PFSK-1 (cell line): ENCODE measurements around the gene PLP1.

Experiments used
- FOXP2 ChIP-seq: optimal IDR thresholded peaks from 2 replicates; pipeline ENCODE3; 2011; ENCODE audit warnings: borderline replicate concordance, control low read depth, inconsistent platforms; ENCODE audit not compliant: insufficient read depth; ENCODE audit errors: extremely low read length, extremely low read depth
- POLR2AphosphoS5 ChIP-seq: IDR thresholded peaks from 2 replicates; pipeline ENCODE4 v1.6.1; 2012; ENCODE audit warnings: low read depth, mild to moderate bottlenecking, control low read depth, low read length, moderate library complexity
- SIN3A ChIP-seq: IDR thresholded peaks from 2 replicates; pipeline ENCODE4 v1.6.1; 2012; ENCODE audit warnings: mild to moderate bottlenecking, low read length, moderate library complexity, borderline replicate concordance; ENCODE audit not compliant: insufficient read depth
- TAF1 ChIP-seq: IDR thresholded peaks from 2 replicates; pipeline ENCODE4 v1.6.1; 2012; ENCODE audit warnings: low read length, control low read depth, borderline replicate concordance; ENCODE audit not compliant: insufficient read depth
- TF ChIP-seq, protein P1 (sequence below), 2 experiments: IDR thresholded peaks; 2 replicates each; pipeline versions ENCODE4 v1.6.1 to v1.8.0; 2011 to 2012; ENCODE audit warnings: low read depth in 2 of 2, low read length in 2 of 2, control low read depth in 1 of 2, inconsistent platforms in 1 of 2, mild to moderate bottlenecking in 1 of 2, moderate library complexity in 1 of 2; ENCODE audit not compliant: insufficient read depth in 1 of 2

The PLP1 gene

GRCh38 chrX:103794119-103794518, 17.5 kb downstream of the PLP1 start:
- no peak for TF ChIP-seq TAF1
- TF ChIP-seq, protein P1, sequence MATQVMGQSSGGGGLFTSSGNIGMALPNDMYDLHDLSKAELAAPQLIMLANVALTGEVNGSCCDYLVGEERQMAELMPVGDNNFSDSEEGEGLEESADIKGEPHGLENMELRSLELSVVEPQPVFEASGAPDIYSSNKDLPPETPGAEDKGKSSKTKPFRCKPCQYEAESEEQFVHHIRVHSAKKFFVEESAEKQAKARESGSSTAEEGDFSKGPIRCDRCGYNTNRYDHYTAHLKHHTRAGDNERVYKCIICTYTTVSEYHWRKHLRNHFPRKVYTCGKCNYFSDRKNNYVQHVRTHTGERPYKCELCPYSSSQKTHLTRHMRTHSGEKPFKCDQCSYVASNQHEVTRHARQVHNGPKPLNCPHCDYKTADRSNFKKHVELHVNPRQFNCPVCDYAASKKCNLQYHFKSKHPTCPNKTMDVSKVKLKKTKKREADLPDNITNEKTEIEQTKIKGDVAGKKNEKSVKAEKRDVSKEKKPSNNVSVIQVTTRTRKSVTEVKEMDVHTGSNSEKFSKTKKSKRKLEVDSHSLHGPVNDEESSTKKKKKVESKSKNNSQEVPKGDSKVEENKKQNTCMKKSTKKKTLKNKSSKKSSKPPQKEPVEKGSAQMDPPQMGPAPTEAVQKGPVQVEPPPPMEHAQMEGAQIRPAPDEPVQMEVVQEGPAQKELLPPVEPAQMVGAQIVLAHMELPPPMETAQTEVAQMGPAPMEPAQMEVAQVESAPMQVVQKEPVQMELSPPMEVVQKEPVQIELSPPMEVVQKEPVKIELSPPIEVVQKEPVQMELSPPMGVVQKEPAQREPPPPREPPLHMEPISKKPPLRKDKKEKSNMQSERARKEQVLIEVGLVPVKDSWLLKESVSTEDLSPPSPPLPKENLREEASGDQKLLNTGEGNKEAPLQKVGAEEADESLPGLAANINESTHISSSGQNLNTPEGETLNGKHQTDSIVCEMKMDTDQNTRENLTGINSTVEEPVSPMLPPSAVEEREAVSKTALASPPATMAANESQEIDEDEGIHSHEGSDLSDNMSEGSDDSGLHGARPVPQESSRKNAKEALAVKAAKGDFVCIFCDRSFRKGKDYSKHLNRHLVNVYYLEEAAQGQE (IDR thresholded peaks at IDR 0.05; ENCODE audit: insufficient read depth in 1 of 2, low read depth in 2 of 2, low read length in 2 of 2) = no peak
- no peak for TF ChIP-seq FOXP2
- TF ChIP-seq SIN3A = no peak
- TF ChIP-seq POLR2AphosphoS5 = no peak

GRCh38 chrX:103797691-103798090, 21.1 kb downstream of the PLP1 start:
- TF ChIP-seq SIN3A (no peak), POLR2AphosphoS5 (no peak), TAF1 (no peak), FOXP2 (no peak)
- TF ChIP-seq, protein P1 (IDR thresholded peaks at IDR 0.05; ENCODE audit: insufficient read depth in 1 of 2, low read depth in 2 of 2, low read length in 2 of 2) = no peak

DNA sequence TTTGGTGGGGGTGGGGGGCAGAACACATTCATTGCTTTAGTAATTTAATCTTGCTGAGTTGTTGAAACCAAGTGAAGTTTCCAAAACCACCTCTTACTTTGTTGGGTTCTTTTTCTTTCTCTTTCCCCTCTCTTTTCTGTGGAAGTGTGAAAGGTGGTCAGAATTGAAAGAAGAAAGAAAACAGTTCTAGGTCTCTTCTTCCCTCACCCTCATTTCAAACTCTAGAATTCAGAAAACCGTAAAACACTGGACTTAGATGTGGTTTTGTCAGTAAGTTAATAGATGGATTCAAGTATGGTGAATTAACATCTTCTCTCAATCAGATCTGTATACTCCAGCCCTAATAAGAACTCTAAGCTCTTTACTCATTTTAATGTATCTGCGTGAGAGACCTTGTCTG, 23.7 kb downstream of the PLP1 start:
- TF ChIP-seq TAF1 = no peak
- TF ChIP-seq, protein P1 (IDR thresholded peaks at IDR 0.05; ENCODE audit: insufficient read depth in 1 of 2, low read depth in 2 of 2, low read length in 2 of 2) = no peak
- TF ChIP-seq POLR2AphosphoS5 = no peak

- TF ChIP-seq SIN3A (no peak), TAF1 (no peak), POLR2AphosphoS5 (no peak), FOXP2 (no peak)
- TF ChIP-seq, protein P1 (IDR thresholded peaks at IDR 0.05; ENCODE audit: insufficient read depth in 1 of 2, low read depth in 2 of 2, low read length in 2 of 2) = no peak
These were observed 29.2 kb downstream of the PLP1 start for GRCh38 chrX:103805860-103806259.

DNA sequence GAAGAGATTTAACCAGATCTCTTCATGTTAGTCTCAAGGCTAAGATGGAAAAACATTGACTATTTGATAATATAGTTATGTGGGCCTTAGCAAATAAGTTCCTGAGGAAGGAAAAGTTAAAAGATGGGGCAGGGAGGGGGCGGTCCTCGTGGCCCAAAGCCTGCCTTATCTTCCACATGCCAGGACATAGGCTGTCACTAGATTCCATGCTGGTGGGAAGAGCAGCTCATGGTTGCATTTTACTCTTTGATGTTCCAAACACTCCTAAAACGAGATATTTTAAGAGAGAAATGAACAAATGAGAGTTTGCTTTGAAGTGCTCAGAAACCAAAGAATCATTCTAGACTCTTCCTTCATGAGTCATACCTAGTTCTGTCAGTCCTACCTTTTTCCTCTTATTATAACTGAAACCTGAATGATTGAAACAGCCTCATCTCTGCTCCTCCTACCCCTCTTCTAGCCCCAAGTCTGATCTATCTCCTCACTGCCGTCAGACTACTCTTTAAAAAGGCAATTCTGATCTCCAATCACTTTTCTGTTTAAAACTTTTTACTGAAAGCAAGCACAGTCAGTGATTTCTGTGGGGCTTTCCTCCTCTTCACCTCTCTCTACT, 30.3 kb downstream of the PLP1 start:
- TF ChIP-seq SIN3A = no peak
- no peak for TF ChIP-seq POLR2AphosphoS5
- TF ChIP-seq, protein P1 (IDR thresholded peaks at IDR 0.05; ENCODE audit: insufficient read depth in 1 of 2, low read depth in 2 of 2, low read length in 2 of 2) = no peak
- TF ChIP-seq TAF1 = no peak
- TF ChIP-seq FOXP2 = no peak
